RCC 7860 (cell line): ENCODE measurements around the gene ARMC9.
"Not testable (repeated sequence)": the region's sequence is repeated elsewhere in the genome, so short reads cannot be mapped to it uniquely, and the experiment has no call there.

Source experiments
- DNase-seq: peaks from one replicate; pipeline ENCODE4 v3.0.0-alpha.2; 2015; ENCODE audit warnings: low spot score
- FAIRE-seq: peaks from 2 replicates; lab custom pipeline; 2012; peaks lifted over from hg19 to GRCh38; lab: Jason Lieb, UNC

The ARMC9 gene

DNA sequence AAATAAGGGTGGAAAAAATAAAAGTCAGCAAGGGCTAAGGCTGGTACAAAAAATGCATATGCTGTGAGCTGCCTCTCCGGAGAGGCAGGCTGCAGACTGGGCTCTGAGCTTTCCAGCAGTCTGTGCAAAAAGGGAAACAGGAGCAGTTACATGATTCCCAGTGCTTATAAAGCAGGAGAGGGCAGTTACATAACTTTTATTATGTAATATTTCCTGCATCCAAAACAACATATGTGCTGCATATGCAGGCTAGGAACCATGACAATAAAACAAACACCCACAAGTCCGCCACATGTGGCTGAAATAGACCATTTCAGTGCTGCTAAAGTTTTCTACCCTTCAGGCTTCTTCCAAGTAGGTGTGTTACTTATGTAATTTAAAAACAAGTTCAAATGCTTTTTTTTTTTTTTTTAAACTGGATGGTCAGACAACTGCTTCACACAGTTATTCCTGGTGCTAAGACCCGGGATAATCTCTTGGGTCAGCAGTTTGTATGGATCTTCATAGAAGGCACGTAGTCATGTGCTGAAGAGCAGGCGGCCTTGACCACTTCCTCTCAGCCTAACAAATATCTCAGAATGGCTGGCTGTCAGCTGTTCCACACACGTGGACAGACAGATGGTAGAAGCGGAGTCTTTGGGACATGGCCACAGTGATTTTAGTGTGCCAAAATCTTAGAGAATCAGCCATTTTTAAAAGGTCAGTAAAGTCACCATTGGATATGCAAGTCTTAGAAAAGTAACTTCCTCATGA lies 43.5 kb downstream of the ARMC9 start:
- FAIRE-seq (no peak), DNase-seq (no peak)

DNA sequence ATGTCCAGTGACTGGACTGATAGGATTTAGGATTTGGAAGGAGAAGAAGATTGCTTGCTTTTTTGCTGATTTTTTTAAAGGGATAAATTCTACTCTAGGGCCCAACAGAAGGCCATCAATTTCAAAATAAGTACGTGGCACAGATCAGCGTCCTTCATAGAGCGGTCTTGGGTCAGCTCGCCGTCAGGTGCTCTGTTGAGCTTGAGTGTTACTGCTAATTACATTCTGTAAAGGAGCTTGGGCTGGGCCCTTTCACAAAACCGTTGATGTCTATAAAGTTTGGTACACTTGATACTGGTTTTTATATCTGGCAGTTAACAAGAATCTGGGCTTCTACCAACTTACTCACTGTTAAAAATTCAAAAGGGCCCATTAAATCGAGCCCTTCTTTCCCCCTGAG lies 45.4 kb downstream of the ARMC9 start:
- no peak for DNase-seq
- FAIRE-seq: no peak

DNA sequence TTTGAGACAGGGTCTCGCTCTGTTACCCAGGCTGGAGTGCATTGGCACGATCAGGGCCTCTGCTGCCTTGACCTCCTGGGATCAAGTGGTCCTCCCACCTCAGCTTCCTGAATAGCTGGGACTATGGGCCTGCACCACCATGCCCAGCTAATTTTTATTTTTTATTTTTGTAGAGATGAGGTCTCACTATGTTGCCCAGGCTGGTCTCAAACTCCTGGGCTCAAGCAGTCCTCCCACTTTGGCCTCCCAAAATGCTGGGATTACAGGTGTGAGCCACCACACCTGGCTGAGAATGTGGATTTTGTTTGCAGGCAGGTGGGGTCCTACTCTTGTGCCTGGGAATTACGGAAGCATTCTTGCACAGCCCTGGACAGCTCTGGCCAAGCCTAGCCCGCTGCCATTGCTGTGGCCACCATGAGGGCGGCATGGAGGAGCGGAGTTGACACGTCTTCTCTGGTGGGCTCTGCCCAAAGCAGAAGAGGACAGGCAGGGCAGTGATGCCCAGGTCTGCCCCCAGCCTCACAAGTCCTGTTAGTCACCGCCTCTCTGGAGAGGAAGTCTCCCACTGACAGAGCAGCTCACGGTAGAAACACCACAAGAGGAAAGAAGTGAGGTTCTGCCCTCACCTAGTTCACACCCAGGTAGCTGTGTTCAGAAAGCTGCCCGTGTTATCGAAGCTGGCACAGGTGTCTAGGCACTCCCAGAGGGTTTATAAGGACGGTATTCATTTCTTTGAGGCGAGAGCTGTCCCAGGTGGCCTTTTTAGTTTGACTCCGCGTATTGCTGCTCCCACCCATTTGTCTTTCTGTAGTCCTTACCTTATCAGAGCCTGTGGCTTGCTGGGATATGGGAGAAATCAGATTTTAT lies 46.2 kb downstream of the ARMC9 start:
- no peak for DNase-seq
- no peak for FAIRE-seq

DNA sequence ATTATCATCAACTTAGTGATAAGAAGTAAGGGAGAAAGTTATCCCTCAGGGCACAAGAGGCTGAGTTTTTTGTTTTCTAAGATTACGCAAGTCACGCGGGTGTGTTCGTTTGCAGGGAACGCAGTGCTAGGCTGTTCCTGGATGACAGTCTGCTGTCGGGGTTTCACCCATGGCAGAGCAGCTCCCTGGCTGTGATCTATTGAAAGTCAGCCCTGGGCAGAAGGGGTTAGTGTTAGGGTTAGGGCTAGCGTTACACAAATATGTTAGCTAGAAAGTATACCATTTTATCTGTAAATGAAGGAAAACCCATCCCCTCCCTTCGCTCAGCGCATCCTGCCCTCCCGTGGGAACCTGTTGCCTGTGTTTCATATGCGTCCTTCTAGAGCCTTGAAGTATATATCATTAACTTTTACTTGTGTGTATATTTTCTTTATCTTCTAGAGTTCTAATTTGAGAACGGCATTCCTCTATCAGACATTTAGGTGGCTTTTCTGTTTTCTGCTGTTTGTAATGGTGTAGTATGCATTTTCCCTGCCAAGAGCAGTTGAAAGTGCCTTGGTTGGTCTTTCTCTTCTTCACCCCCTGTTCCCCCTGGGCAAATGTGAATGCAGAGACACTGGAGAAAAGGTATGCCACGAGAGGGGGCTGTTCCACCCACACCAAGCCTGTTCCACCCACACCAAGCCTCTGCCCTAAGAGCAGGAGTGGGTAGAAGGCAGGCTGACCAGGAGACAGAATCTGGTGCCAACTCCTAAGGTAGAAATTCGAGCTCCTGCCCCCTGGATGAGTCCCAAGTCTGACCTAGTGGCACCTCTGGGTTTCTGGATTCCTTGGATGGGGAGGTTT lies 47.0 kb downstream of the ARMC9 start:
- DNase-seq: no peak
- no peak for FAIRE-seq

DNA sequence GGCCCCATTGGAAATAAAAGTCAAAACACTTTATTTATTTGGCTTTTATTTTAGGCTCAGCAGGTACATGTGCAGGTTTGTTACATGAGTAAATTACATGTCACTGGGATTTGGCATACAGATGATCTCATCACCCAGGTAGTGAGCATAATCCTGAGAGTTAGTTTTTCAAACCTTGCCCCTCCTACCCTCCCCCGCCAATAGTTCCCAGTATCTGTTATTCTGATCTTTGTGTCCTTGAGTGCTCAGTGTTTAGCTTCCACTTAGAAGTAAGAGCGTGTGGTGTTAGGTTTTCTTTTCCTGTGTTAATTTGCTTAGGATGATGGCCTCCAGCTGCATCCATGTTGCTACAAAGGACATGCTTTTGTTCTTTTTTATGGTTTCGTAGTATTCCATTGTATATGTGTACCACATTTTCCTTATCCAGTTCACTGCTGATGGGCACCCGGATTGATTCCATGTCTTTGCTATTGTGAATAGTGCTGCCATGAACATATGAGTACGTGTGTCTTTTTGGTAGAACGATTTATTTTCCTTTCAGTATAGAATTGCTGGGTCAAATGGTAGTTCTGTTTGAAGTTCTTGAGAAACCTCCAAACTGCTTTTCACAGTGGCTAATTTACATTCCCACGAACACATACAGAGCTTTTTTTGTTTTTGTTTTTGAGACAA lies 47.9 kb downstream of the ARMC9 start:
- FAIRE-seq (no peak), DNase-seq (no peak)

DNA sequence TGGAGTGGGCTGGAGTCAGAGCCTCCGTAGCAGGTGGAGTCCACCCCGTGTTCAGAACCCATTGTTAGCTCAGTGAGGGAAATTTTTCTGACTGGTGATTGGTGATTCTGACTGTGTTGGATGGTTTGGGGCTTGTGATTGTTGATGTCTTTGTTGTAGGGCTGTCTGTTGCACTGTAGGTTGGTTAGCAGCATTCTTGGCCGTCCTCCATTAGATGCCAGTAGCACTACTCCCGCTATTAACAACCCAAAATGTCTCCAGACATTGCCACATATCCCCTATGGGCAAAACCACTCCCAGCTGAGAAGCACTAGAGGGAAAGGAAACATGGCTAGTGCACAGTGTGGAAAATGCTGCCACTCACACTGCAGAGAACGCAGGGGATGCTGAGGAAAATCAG lies 51.7 kb downstream of the ARMC9 start:
- DNase-seq (no peak), FAIRE-seq (no peak)

DNA sequence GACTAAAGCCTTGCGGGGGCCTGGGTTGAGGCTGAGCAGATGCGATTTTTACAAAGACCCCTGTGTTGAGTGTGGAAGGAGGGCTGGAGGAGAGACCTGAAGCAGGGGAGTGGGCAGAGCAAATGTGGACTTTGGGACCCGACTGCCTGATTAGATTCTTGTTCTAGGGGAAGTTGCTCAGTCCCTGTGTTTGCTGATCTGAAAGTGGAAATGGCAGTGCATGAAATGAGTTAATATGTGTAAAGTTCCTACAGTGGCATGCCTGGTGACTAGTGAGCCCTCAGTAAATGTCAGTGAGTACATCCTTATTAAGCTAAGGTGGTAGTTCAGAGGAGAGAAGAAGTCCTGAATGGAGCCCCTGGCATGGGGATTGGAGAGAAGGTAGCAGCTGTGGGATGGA lies 52.3 kb downstream of the ARMC9 start:
- no peak for FAIRE-seq
- no peak for DNase-seq

DNA sequence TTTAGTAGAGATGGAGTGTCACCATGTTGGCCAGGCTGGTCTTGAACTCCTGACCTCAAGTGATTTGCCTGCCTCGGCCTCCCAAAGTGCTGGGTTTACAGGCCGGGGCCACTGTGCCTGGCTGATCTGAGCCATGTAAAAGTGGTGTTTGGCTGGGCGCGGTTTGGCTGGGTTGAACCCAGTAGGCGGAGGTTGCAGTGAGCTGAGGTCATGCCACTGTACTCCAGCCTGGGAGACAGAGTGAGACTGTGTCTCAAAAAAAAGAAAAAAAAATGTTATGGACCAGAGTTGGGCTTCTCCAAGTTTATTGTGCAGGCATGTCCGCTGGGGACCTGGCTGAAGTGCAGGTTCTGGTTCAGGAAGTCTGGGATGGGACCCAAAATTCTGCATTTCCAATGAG lies 54.9 kb downstream of the ARMC9 start:
- not testable (repeated sequence) for DNase-seq, FAIRE-seq

DNA sequence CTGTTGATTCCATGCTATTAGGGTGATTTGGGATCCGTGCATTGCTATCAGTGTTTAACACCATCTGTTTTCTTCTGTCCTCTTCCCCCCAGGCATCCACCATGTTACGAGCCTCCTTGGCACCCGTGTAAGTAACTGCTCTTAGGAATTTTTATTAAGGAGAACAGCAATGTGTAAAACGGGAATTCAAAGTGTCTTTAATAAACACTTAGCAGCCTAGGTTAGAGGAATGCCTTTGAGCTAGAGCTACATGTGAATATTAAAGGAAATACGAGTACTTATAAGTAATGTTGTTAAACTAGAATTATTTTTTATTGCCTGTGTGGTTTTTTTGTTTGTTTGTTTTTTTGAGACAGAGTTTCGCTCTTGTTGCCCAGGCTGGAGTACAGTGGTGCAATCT lies 58.1 kb downstream of the ARMC9 start:
- FAIRE-seq: no peak
- DNase-seq: no peak

DNA sequence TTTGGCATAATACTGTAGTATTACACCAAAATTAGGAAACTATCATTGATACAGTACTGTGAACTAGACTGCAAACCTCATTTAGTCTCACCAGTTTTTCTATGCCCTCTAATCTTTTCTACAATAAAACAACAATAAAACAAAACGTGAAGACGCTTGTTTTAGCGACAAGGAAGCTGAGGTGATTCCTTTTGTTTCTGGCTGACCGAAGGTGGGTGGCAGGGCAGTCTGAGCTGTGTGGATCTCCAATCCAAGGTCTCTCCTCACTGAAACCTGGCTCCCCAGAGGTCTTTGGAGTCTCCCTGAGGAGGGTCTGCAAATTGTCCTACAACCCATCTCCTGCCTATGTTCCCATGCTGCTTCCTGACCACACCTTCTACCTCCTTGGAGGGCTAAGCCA lies 59.3 kb downstream of the ARMC9 start:
- no peak for DNase-seq
- FAIRE-seq: no peak

DNA sequence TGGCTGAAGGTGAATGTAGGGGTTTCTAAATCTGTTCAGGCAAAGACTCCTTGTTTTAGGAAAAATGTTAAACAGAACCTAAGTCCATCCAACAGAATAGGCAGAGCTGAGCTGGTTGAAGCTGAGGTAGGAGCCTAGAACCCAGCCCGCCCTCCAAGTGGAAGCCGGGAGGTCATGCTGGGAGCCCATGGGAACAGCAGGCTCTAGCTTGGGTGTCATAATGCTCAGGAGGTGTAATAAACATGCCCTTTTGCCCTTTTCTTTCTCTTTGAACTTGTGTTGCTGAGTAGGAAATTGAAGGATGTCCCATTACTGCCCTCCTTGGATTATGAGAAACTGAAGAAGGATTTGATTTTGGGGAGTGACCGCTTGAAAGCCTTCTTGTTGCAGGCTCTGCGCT lies 60.3 kb downstream of the ARMC9 start:
- no peak for DNase-seq

DNA sequence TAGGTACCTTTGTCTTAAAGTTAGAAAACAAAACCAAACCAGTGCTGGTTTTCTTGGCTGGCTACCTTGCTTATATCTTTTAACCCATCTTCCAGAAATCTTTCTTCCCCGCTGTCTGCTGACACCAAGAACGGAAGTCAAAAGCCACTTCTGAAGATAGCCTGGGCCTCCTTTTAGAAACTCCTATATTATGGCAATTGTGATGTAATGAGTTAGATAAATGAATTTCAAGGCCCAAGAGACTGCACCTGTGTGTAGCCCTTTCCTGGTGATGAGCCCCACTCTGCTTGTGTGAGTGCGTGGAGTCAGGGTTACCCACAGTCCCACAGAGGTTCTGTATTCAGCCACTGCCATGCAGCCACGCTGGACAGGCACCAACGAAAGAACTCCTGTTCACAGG lies 60.7 kb downstream of the ARMC9 start:
- DNase-seq (no peak), FAIRE-seq (no peak)

More for the DNA sequence above, 60.3 kb downstream of the ARMC9 start:
- no peak for FAIRE-seq

DNA sequence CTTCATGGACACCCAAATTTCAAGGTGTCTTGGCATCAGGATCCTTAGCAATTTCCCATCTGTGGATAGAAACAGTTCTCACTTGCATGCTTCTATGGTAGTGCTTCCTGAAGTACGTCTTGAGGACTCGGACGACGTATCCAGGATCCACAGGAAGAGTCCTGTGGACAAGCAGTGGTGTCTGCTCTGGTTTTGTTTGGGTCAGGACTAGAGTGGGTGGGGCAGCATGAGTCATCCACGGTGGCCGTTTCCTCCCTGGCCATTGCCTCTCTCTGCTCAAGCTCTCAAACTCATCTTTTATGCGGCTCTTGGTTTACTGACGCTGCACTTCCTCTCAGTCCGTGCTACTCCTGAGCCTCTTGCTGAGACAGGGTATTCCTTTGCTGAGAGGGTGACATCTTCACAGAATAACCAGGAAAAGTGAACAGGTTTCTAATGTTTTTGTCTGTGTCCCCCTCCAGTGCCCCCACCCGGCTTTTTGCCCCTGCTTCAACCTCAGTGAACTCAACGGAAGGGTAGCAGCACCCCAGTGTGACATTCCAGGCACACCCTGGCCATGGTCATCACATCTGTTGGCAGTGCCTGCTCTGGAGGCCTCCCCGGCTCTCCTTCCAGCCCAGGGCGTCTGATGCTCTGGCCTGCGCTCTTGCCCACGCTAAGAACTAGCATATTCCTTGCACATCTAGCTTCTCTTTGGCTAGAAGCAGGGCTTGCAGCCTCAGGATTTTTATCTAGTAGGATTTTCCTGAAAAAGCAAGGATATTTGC lies 62.2 kb downstream of the ARMC9 start:
- FAIRE-seq: no peak
- no peak for DNase-seq

DNA sequence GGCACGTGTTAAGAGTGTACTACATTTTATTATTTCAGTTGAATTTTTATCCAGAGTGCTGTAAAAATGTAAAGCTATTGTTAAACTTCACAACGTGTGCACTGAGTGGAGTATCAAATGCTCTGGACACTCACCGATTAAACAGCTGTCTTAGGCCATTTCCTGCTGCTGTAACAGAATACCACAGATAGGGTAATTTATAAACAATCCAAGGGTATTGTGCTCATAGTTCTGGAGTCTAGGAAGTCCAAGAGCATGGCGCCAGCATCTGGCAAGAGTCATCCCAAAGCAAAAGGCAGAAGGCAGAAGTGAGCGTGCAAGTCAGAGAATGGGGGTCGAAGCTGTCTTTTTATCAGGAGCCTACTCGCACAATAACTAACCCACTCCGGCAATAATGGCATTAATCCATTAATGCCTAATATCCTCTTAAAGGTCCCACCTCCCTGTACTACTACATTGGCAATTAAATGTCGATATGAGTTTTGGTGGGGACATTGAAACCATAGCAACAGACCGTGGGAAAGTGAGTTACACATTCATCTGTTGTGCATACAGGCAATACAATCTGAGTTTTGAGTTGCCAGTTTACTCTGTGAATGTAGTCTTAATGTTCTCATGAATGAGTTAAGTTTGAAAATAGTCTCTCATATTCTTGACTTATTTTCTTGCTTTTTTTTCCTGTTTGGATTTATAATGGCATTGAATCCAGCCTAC lies 64.8 kb downstream of the ARMC9 start:
- FAIRE-seq: no peak
- no peak for DNase-seq

DNA sequence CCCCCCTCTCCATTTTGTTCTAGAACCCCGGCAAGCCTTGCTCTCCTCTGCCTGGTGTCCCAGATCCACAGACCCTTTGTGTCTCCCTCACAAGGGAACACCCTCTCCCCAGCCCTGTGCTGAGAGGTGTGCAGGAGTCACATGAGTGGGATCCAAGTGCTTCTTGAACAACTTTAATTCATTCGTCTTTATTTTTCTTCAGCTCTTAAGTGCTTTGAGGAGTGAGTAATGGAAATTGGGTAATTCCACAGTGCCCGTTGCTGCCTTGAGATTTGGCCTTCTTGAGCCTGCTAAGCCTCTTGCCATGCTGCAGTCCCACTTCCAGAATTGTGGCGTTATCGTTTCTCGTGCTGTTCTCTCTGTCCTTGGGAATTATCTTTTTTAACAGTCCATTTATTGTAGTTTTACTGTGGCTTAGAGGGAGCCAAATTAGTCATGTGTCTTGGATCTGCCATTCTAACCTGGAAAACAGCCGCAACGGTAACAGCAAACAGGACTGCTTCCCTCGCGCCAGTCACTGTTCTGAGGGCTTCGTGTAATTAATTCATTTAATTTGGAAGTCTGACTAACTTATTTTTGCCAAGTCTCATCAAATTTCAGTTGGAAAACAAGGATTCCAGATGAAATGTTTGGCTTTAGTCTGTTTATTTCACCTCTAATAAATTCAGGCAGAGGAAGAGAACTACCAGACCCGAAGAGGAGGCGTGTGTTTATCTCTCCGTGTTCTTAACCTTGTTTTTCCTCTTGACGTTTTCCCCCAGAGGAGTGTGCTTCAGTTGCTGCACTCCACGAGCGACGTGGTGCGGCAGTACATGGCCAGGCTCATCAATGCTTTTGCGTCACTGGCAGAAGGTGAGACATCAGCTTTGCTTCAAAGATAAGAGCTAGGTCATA lies 72.0 kb downstream of the ARMC9 start:
- no peak for FAIRE-seq

DNA sequence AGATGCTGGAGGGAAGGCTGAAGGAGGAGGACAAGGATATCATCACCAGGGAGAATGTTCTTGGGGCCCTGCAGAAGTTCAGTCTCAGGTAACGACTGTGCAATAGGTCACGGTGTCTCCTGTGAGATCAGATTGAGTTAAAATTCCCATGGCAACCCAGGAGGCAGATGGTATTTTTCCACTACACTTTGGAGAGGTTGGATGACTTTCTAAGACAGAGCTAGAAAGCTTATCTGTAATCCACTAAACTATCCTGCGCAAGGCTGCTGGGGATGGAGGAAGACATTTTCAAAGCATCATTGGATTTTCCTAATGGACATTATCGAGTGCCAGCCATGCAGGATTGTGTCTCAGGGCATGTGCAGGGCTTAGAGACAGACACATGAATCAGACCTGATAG lies 74.6 kb downstream of the ARMC9 start:
- DNase-seq (no peak), FAIRE-seq (no peak)

More for the DNA sequence above, 72.0 kb downstream of the ARMC9 start:
- no peak for DNase-seq

DNA sequence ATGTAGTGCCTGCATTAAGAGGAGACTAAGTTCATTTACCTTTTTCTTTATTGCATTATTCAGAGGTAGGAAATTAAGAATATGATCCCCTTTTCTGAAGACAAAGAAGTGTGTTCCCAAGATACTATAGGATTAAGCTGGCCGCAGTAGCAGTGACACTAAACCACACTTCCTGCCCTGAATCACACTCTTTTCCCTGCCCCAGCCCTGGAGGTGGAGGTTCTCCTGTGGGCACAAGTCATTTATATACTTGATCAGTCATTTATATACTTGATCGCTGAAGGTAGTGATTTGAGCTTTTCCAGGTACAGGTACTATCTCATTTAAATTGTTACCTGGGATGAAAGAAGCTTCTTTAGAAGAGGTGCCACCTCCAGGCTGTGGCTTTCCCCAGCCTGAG lies 78.6 kb downstream of the ARMC9 start:
- no peak for DNase-seq

DNA sequence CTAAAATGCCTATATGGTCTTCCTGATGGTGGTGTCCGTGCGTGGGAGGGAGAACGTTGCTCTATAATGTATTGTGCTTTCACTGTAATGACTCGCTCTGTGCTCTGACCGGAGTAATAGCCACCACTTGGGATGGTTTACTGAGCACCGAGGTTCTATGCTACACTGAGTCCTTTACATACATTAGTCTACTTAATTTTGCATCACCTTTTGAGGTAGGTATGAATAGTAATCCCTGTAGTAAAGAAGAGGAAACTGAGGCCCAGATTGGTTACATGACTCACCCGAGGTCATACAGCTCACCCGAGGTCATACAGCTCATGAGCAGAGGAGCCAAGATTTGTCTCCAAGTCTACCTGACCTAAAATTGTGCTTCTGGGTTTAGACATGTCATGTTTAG lies 79.5 kb downstream of the ARMC9 start:
- no peak for FAIRE-seq

More for the DNA sequence above, 78.6 kb downstream of the ARMC9 start:
- FAIRE-seq: no peak

More for the DNA sequence above, 79.5 kb downstream of the ARMC9 start:
- no peak for DNase-seq
